Measurements from ENCODE around the gene CELA3A. TPM values are rescaled to one million over a fixed set of nuclear protein-coding genes. Genes with fewer than 3 reads are reported as not detected.
A peak's percentile ranks its signal among the peaks of the same experiment; 100 is the strongest.

Gene CELA3A
- total RNA-seq, 3 donors from 2014 or later (not counting 1 experiment from before 2014, with no cell fraction given), result not detected

GRCh38 chr1:21955501-21956281 lies 45.8 kb upstream of the CELA3A start:
- no peaks in the 10 kb centered on the region for H3K9me3 ChIP-seq (ENCODE audit: control insufficient read depth, insufficient read depth, low read length)
- no peak overlapping the region for H3K27ac ChIP-seq (ENCODE audit: low read length)
- Mint-ChIP-seq H3K4me1 (peaks cover 0 to 9% of the 10 kb centered on the region in 2 donors), H3K27me3 (ENCODE audit: low read depth in 2 of 2) (peaks cover 0 to 4% of the 10 kb centered on the region in 2 donors), H3K27ac (no peak overlapping the region), H3K36me3 (no peaks in the 10 kb centered on the region), H3K4me3 (no peak overlapping the region), H3K9me3 (no peaks in the 10 kb centered on the region)
- H3K4me1 ChIP-seq (ENCODE audit: control insufficient read depth, insufficient read depth, low read length), result peaks cover 12% of the 10 kb centered on the region
- no peak for DNase-seq
- no peak overlapping the region for H3K4me3 ChIP-seq (ENCODE audit: low read length)
- no peak for ATAC-seq
- H3K36me3 ChIP-seq (ENCODE audit: control insufficient read depth, insufficient read depth, low read length), result no peaks in the 10 kb centered on the region
- 80% methylated on average over 9 of the region's 9 CpGs for WGBS (ENCODE audit: insufficient coverage)
- intact Hi-C loops (cut with micrococcal nuclease), result no loop called here
- no peak for TF ChIP-seq CTCF (IDR thresholded peaks at IDR 0.05)
- H3K27me3 ChIP-seq (ENCODE audit: control insufficient read depth, insufficient read depth, low read length), result no peaks in the 10 kb centered on the region

DNA sequence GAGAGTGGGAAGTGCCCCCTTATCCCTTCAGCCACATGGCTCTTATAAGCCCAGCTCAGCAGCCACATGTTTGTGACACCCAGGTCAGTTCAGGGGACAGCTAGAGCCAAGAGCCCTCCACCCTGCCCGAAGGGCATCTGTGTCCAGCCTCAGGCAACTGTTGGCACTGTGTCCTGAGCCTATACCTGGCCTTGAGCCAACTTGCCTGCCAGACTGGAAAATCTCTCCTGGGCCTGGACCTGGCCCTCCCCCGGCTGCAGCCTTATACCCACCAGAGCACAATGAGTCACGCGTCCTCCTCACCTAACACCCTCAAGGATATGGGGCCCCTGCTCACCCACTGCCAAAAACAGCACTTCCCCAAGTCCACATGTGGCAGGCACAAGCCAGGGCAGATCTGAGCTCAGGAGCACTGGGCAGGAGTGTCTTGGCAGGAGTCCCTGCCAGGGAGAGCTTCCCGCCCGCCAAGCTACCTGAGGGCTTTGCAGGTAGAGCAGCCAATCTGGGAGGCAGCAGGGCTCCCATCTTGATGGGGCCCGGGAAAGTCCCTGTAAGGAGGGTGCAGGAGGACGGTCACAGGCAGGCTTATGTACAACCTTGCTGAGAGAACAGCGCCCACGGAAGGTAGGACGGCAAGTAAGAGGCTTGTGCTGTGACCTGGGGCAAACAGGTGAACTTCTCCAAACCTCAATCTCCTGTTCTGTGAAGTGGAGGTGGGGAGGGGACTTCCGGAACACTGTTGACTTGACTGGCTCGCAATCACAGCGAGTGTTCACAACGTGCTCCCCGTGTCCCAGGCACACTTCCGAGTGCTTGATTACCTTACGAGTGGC lies 44.5 kb upstream of the CELA3A start:
- Mint-ChIP-seq H3K9me3 (no peaks in the 10 kb centered on the region), H3K4me1 (peaks cover 0 to 9% of the 10 kb centered on the region in 2 donors)
- 50% methylated on average over 17 of the region's 18 CpGs for WGBS (ENCODE audit: insufficient coverage)

GRCh38 chr1:21961337-21961736 lies 40.1 kb upstream of the CELA3A start:
- 91% methylated on average over 2 of the region's 2 CpGs for WGBS (ENCODE audit: insufficient coverage)
- TF ChIP-seq CTCF (IDR thresholded peaks at IDR 0.05), result no peak
- Mint-ChIP-seq H3K9me3 (no peaks in the 10 kb centered on the region), H3K27ac (no peak overlapping the region), H3K4me1 (peaks cover 5 to 13% of the 10 kb centered on the region in 2 donors), H3K27me3 (ENCODE audit: low read depth in 2 of 2) (peaks cover 4 to 6% of the 10 kb centered on the region in 2 donors), H3K4me3 (no peak overlapping the region), H3K36me3 (no peaks in the 10 kb centered on the region)
- Histone ChIP-seq H3K9me3 (ENCODE audit: control insufficient read depth, insufficient read depth, low read length) (no peaks in the 10 kb centered on the region), H3K4me3 (ENCODE audit: low read length) (no peak overlapping the region), H3K4me1 (ENCODE audit: control insufficient read depth, insufficient read depth, low read length) (peaks cover 12% of the 10 kb centered on the region), H3K36me3 (ENCODE audit: control insufficient read depth, insufficient read depth, low read length) (no peaks in the 10 kb centered on the region), H3K27me3 (ENCODE audit: control insufficient read depth, insufficient read depth, low read length) (no peaks in the 10 kb centered on the region), H3K27ac (ENCODE audit: low read length) (no peak overlapping the region)
- no peak for ATAC-seq
- no peak for DNase-seq
- intact Hi-C loops (cut with micrococcal nuclease), result loop anchor here (5.0 kb wide), 1 partner anchor 454 kb away; the partner anchor contains the start of gene ALPL

More for the DNA sequence above, 44.5 kb upstream of the CELA3A start:
- Histone ChIP-seq H3K4me1 (ENCODE audit: control insufficient read depth, insufficient read depth, low read length) (peaks cover 12% of the 10 kb centered on the region), H3K9me3 (ENCODE audit: control insufficient read depth, insufficient read depth, low read length) (no peaks in the 10 kb centered on the region), H3K36me3 (ENCODE audit: control insufficient read depth, insufficient read depth, low read length) (no peaks in the 10 kb centered on the region), H3K27me3 (ENCODE audit: control insufficient read depth, insufficient read depth, low read length) (no peaks in the 10 kb centered on the region), H3K4me3 (ENCODE audit: low read length) (no peak overlapping the region), H3K27ac (ENCODE audit: low read length) (no peak overlapping the region)
- no peak for TF ChIP-seq CTCF (IDR thresholded peaks at IDR 0.05)
- H3K27ac Mint-ChIP-seq, result peak overlapping the region in 1 of 2 donors; percentile 25
- no peak overlapping the region for H3K4me3 Mint-ChIP-seq
- intact Hi-C loops (cut with micrococcal nuclease), result no loop called here
- no peaks in the 10 kb centered on the region for H3K36me3 Mint-ChIP-seq
- DNase-seq (peak in 1 of 2 donors; percentile 86), ATAC-seq (peak; percentile 30 to 88 (median 75))
- H3K27me3 Mint-ChIP-seq (ENCODE audit: low read depth in 2 of 2), result peaks cover 0 to 4% of the 10 kb centered on the region in 2 donors

All from natural killer cell (primary cell).